Measurements from ENCODE around the gene HTR7. TPM values are rescaled to one million over a fixed set of nuclear protein-coding genes. Genes with fewer than 3 reads are reported as not detected.

HTR7 gene
- total RNA-seq = 0.35 and 5.5 TPM in 2 replicates

GRCh38 chr10:90857635-90858460, at the start of gene HTR7:
Gene HTR7, minus strand, starts transcription at chr10:90858039. Its CDS starts 368 bp downstream, at chr10:90857671.

GRCh38 chr10:90871766-90872647, 14.2 kb upstream of the HTR7 start, which contains the start of gene RPP30:
Gene RPP30, plus strand, starts transcription at chr10:90871974. Its CDS starts 13 bp downstream, at chr10:90871987.

Other genes with a start within 250 kb of the HTR7 start
- 39.6 and 41.9 TPM in 2 replicates for gene RPP30, start 13.9 kb upstream of the HTR7 start, total RNA-seq
- gene ANKRD1, start 63.0 kb upstream of the HTR7 start, total RNA-seq = 28.0 and 189 TPM in 2 replicates

Measured in pericardium fibroblast (primary cell).